HG02870 (cell line): ENCODE results near the gene HOXD13.

ENCODE experiments used
- ATAC-seq: cut with Tn5 transposase; IDR thresholded peaks from one replicate; pipeline ENCODE4 v1.9.1; 2021; ENCODE audit warnings: mild to moderate bottlenecking, moderate library complexity; ENCODE audit not compliant: unreplicated experiment

Gene HOXD13

GRCh38 chr2:176130957-176131847 is 38.7 kb downstream of the HOXD13 start:
- ATAC-seq: no peak

- ATAC-seq: no peak
Observed at GRCh38 chr2:176131848-176132158, 39.3 kb downstream of the HOXD13 start.

- ATAC-seq: no peak
Observed at GRCh38 chr2:176132205-176133171, 40.0 kb downstream of the HOXD13 start.

- no peak for ATAC-seq
Observed at GRCh38 chr2:176133389-176133788, 40.9 kb downstream of the HOXD13 start.

- ATAC-seq: no peak
Observed at GRCh38 chr2:176134035-176134434, 41.5 kb downstream of the HOXD13 start.

GRCh38 chr2:176135035-176135440 is 42.5 kb downstream of the HOXD13 start:
- no peak for ATAC-seq

GRCh38 chr2:176136374-176137251 is 44.1 kb downstream of the HOXD13 start:
- no peak for ATAC-seq

GRCh38 chr2:176137252-176137580 is 44.7 kb downstream of the HOXD13 start:
- no peak for ATAC-seq

- no peak for ATAC-seq
Observed at GRCh38 chr2:176137906-176138305, 45.4 kb downstream of the HOXD13 start.

GRCh38 chr2:176138526-176138922 is 46.0 kb downstream of the HOXD13 start:
- no peak for ATAC-seq

- no peak for ATAC-seq
Observed at GRCh38 chr2:176138923-176139660, 46.6 kb downstream of the HOXD13 start.

GRCh38 chr2:176139661-176140512 is 47.4 kb downstream of the HOXD13 start:
- no peak for ATAC-seq

- ATAC-seq: peak; percentile 95
Observed at GRCh38 chr2:176140513-176141317, 48.2 kb downstream of the HOXD13 start.

GRCh38 chr2:176142281-176142680 is 49.8 kb downstream of the HOXD13 start:
- ATAC-seq: no peak
